G401 (cell line): Measurements from ENCODE around the gene IRAK1. TPM values are rescaled to one million over a fixed set of nuclear protein-coding genes. Genes with fewer than 3 reads are reported as not detected.
A peak's percentile ranks its signal among the peaks of the same experiment; 100 is the strongest.
"Not testable (repeated sequence)": the region's sequence is repeated elsewhere in the genome, so short reads cannot be mapped to it uniquely, and the experiment has no call there.

Experiments used
- DNase-seq: peaks from one replicate; pipeline ENCODE4 v3.0.0-alpha.2; 2015; ENCODE audit warnings: low spot score
- in situ Hi-C: cut with HindIII; loops from 2 replicates; pipeline ENCODE4 v1.10.0; 2016; ENCODE audit warnings: low sequenced_read_pairs, mixed read lengths
- total RNA-seq: library from RNA; depleted of rRNA; stranded (reverse); fragments of >200 nt; shearing (Covaris generic); gene quantifications from 2 replicates; pipeline ENCODE4 v1.2.3, GENCODE V29; 2014

Gene IRAK1
- total RNA-seq, 1 experiment from 2014 or later, result 140 TPM

- in situ Hi-C loops, result no loop called here
- DNase-seq, result no peak
Observed at GRCh38 chrX:153981231-153981630, 38.5 kb downstream of the IRAK1 start.

GRCh38 chrX:153980394-153980793 is 39.3 kb downstream of the IRAK1 start:
- DNase-seq, in situ Hi-C loops: not testable (repeated sequence)

GRCh38 chrX:153974726-153975286 is 44.9 kb downstream of the IRAK1 start:
- no peak for DNase-seq
- in situ Hi-C loops, result no loop called here

GRCh38 chrX:153974003-153974725 is 45.5 kb downstream of the IRAK1 start:
- DNase-seq, result no peak
- in situ Hi-C loops, result no loop called here

- in situ Hi-C loops, result no loop called here
- DNase-seq, result no peak
Observed at GRCh38 chrX:153973127-153974002, 46.3 kb downstream of the IRAK1 start.

GRCh38 chrX:153972368-153973126 is 47.2 kb downstream of the IRAK1 start, which contains the start of gene TMEM187:
Gene TMEM187 (plus strand): TSS chrX:153972754. CDS start chrX:153982063, 9,309 bp downstream.
- in situ Hi-C loops, result no loop called here
- DNase-seq, result peak; percentile 82

- in situ Hi-C loops, result no loop called here
Observed at GRCh38 chrX:153971450-153972367, 48.0 kb downstream of the IRAK1 start, which contains the start of gene HCFC1. Gene HCFC1 (minus strand): TSS chrX:153971818. CDS start chrX:153970840, 978 bp downstream.

GRCh38 chrX:153971124-153971449 is 48.6 kb downstream of the IRAK1 start:
- in situ Hi-C loops, result no loop called here

More at GRCh38 chrX:153971450-153972367, 48.0 kb downstream of the IRAK1 start, which contains the start of gene HCFC1:
- peak; percentile 85 for DNase-seq

GRCh38 chrX:153970357-153971123 is 49.2 kb downstream of the IRAK1 start:
- in situ Hi-C loops, result no loop called here
- DNase-seq, result peak; percentile 85

More at GRCh38 chrX:153971124-153971449, 48.6 kb downstream of the IRAK1 start:
- DNase-seq, result peak; percentile 86

GRCh38 chrX:153969904-153970356 is 49.8 kb downstream of the IRAK1 start:
- DNase-seq, result peak; percentile 75
- in situ Hi-C loops, result no loop called here

GRCh38 chrX:153969125-153969903 is 50.4 kb downstream of the IRAK1 start:
- DNase-seq, result no peak
- in situ Hi-C loops, result no loop called here

GRCh38 chrX:153968754-153969124 is 51.0 kb downstream of the IRAK1 start:
- DNase-seq, result no peak
- in situ Hi-C loops, result no loop called here

GRCh38 chrX:153968255-153968654 is 51.4 kb downstream of the IRAK1 start:
- DNase-seq, result no peak
- in situ Hi-C loops, result no loop called here

GRCh38 chrX:153967536-153968224 is 52.0 kb downstream of the IRAK1 start:
- DNase-seq, result no peak
- in situ Hi-C loops, result no loop called here

GRCh38 chrX:153966841-153967535 is 52.7 kb downstream of the IRAK1 start:
- in situ Hi-C loops, result no loop called here
- DNase-seq, result no peak
